ENCODE measurements around the gene ADGRA1.

Gene ADGRA1

DNA sequence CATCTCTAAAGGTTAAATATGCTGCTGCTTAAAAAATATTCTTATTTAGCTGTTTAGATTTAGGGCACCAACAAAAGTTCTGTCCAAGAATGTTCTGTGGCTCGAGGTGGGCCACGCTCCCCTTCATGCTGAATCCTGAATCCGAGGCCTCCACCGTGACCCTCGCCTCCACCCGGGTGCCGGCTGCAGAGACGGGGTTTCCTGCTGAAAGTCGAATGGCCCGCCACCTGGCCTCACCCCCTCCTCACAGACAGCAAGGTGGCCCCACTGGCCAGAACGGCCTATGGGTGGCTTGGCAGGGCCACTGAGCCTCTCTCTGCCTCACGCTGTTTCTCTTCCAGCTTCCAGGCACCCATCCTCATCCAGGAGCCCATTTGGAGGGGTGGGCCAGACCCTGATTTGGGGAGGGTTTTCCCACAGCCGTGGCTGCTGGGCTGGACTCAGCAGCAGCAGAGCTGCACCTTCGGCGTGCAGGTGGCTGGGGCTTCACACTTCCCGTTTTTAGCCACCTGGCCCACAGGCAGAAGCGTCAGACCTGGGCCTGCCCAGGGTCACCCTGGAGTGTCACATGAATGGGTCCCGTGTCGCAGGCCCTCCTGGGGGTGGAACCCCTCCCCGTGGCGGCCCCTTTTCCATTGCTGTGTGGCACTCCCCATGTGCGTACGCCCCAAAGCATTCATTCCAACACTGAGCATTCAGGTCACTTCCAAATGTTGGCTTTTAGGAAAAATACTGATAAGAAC is 26.3 kb upstream of the ADGRA1 start:
- H3K4me3 ChIP-seq (ENCODE audit: insufficient read depth, low read length, poor library complexity, severe bottlenecking): no peak overlapping the region
- H4K20me1 ChIP-seq (ENCODE audit: low read depth, low read length): no peaks in the 10 kb centered on the region
- H3K9me3 ChIP-seq (ENCODE audit: insufficient read depth, low read length): no peaks in the 10 kb centered on the region
- no peak overlapping the region for H3K4me2 ChIP-seq (ENCODE audit: low read depth, low read length, poor library complexity, severe bottlenecking)
- H3K79me2 ChIP-seq (ENCODE audit: insufficient read depth, low read length): no peaks in the 10 kb centered on the region
- no peaks in the 10 kb centered on the region for H3K27me3 ChIP-seq (ENCODE audit: low read length)
- no peaks in the 10 kb centered on the region for H3F3A ChIP-seq (ENCODE audit: insufficient read depth)
- H3K9ac ChIP-seq (ENCODE audit: low read length): no peak overlapping the region
- no peak overlapping the region for H2AFZ ChIP-seq (ENCODE audit: low read depth, low read length, severe bottlenecking)
- no peaks in the 10 kb centered on the region for H3K36me3 ChIP-seq (ENCODE audit: low read length)
- no peak for TF ChIP-seq EZH2phosphoT487 (conservative IDR thresholded peaks at IDR 0.05; ENCODE audit: low read length)
- no peak for TF ChIP-seq CTCF (IDR thresholded peaks at IDR 0.05; ENCODE audit: insufficient read depth, low read length, poor library complexity, severe bottlenecking)
- no peaks in the 10 kb centered on the region for H3K9me2 ChIP-seq (replicated peaks; ENCODE audit: insufficient read depth, low read length)
- no peak overlapping the region for H3K27ac ChIP-seq (ENCODE audit: low read depth, low read length)

- Histone ChIP-seq H3K9me2 (replicated peaks; ENCODE audit: insufficient read depth, low read length) (no peaks in the 10 kb centered on the region), H3K9ac (ENCODE audit: low read length) (no peak overlapping the region), H3K27me3 (ENCODE audit: low read length) (no peaks in the 10 kb centered on the region), H3K4me2 (ENCODE audit: low read depth, low read length, poor library complexity, severe bottlenecking) (no peak overlapping the region), H3K36me3 (ENCODE audit: low read length) (no peaks in the 10 kb centered on the region), H3K27ac (ENCODE audit: low read depth, low read length) (no peak overlapping the region), H3F3A (ENCODE audit: insufficient read depth) (no peaks in the 10 kb centered on the region), H3K4me3 (ENCODE audit: insufficient read depth, low read length, poor library complexity, severe bottlenecking) (no peak overlapping the region), H4K20me1 (ENCODE audit: low read depth, low read length) (no peaks in the 10 kb centered on the region), H2AFZ (ENCODE audit: low read depth, low read length, severe bottlenecking) (no peak overlapping the region), H3K9me3 (ENCODE audit: insufficient read depth, low read length) (no peaks in the 10 kb centered on the region), H3K79me2 (ENCODE audit: insufficient read depth, low read length) (no peaks in the 10 kb centered on the region)
- TF ChIP-seq CTCF (IDR thresholded peaks at IDR 0.05; ENCODE audit: insufficient read depth, low read length, poor library complexity, severe bottlenecking) (no peak), EZH2phosphoT487 (conservative IDR thresholded peaks at IDR 0.05; ENCODE audit: low read length) (no peak)
Measured at GRCh38 chr10:133062085-133062484, 25.6 kb upstream of the ADGRA1 start.

- no peaks in the 10 kb centered on the region for H3K79me2 ChIP-seq (ENCODE audit: insufficient read depth, low read length)
- H3K36me3 ChIP-seq (ENCODE audit: low read length): no peaks in the 10 kb centered on the region
- H3K9me2 ChIP-seq (replicated peaks; ENCODE audit: insufficient read depth, low read length): no peaks in the 10 kb centered on the region
- H3K27me3 ChIP-seq (ENCODE audit: low read length): no peaks in the 10 kb centered on the region
- H2AFZ ChIP-seq (ENCODE audit: low read depth, low read length, severe bottlenecking): no peak overlapping the region
- no peaks in the 10 kb centered on the region for H3F3A ChIP-seq (ENCODE audit: insufficient read depth)
- no peaks in the 10 kb centered on the region for H4K20me1 ChIP-seq (ENCODE audit: low read depth, low read length)
- TF ChIP-seq EZH2phosphoT487 (conservative IDR thresholded peaks at IDR 0.05; ENCODE audit: low read length): no peak
- TF ChIP-seq CTCF (IDR thresholded peaks at IDR 0.05; ENCODE audit: insufficient read depth, low read length, poor library complexity, severe bottlenecking): no peak
- no peak overlapping the region for H3K27ac ChIP-seq (ENCODE audit: low read depth, low read length)
- no peak overlapping the region for H3K4me3 ChIP-seq (ENCODE audit: insufficient read depth, low read length, poor library complexity, severe bottlenecking)
- no peaks in the 10 kb centered on the region for H3K9me3 ChIP-seq (ENCODE audit: insufficient read depth, low read length)
- H3K9ac ChIP-seq (ENCODE audit: low read length): no peak overlapping the region
- no peak overlapping the region for H3K4me2 ChIP-seq (ENCODE audit: low read depth, low read length, poor library complexity, severe bottlenecking)
Measured at GRCh38 chr10:133062635-133063034, 25.1 kb upstream of the ADGRA1 start.
